ENCODE results near the gene TPPP2.

GRCh38 chr14:20997115-20997514, 32.9 kb upstream of the TPPP2 start:
- TF ChIP-seq EZH2 (IDR thresholded peaks at IDR 0.05; ENCODE audit: insufficient read depth, poor library complexity, severe bottlenecking) (no peak), EZH2phosphoT487 (IDR thresholded peaks at IDR 0.05; ENCODE audit: insufficient read depth, low read depth) (no peak)

All from GM23248 (cell line).